HG03439 (cell line): Measurements from ENCODE around the gene CNTN1.
"Not testable (repeated sequence)": the region's sequence is repeated elsewhere in the genome, so short reads cannot be mapped to it uniquely, and the experiment has no call there.

Experiments used
- ATAC-seq: cut with Tn5 transposase; IDR thresholded peaks from one replicate; pipeline ENCODE4 v1.9.1; 2021; ENCODE audit warnings: mild to moderate bottlenecking, moderate library complexity; ENCODE audit not compliant: unreplicated experiment

Gene CNTN1

GRCh38 chr12:40697566-40698259 lies 5.5 kb downstream of the CNTN1 start:
- no peak for ATAC-seq

GRCh38 chr12:40701756-40702155 lies 9.5 kb downstream of the CNTN1 start:
- no peak for ATAC-seq

DNA sequence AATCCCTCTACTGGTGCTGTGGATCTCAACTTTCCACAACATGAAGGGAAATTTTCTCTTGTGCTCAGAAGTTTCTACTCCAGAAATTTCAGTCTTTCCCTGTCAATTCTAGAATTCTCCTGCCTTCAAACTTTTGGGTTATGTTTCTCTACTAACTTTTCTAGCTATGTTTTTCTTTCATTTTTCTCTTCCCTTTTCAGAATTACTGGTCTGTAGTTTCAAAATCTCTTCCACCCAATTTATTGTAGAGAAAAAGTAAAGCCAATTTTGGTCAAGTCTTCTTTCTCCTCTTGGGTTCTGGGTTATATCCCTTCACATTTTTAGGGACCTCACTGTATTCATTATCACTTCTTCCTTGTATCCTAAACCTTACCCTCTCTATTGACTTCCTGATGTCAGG lies 18.9 kb downstream of the CNTN1 start:
- no peak for ATAC-seq

GRCh38 chr12:40714636-40715035 lies 22.4 kb downstream of the CNTN1 start:
- no peak for ATAC-seq

GRCh38 chr12:40716037-40716436 lies 23.8 kb downstream of the CNTN1 start:
- ATAC-seq = no peak

GRCh38 chr12:40717576-40717975 lies 25.3 kb downstream of the CNTN1 start:
- no peak for ATAC-seq

DNA sequence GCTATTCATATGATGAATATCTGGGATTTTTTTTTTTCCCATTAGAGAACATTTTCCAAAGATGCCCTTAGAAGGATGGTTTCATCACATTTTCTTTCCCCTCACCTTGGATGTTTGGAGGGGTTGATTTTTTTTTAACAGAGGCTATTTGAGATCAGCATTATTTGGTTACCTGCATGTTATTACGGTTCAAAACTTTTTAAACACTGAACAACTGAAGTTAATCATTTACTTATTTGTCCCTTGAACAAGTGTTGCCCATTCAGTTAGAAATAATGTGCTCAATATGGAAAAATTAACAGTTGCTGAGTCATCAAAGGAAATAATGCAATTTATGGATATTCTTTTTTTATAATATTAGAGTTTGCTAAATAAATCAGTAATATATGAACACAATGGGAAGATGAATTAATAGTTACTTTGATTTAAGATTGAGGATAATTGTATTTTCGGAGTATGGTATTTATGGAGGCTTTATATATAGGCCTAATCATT lies 26.7 kb downstream of the CNTN1 start:
- ATAC-seq = no peak

- ATAC-seq = no peak
Observed at GRCh38 chr12:40723001-40723400, 30.8 kb downstream of the CNTN1 start.

DNA sequence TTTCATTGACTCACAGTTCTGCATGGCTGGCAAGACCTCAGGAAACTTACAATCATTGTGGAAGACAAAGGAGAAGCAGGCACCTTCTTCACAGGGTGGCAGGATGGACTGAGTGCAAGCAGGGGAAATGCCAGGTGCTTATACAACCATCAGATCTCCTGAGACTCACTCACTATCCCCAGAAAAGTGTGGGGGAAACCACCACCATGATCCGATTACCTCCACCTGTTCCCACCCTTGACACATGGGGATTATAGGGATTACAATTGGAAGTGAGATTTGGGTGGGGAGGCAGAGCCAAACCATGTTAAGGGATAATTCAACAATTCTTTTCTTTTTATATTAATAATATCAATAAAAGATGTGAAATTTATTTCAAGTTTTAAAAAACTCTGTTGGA lies 34.1 kb downstream of the CNTN1 start:
- ATAC-seq = no peak

- ATAC-seq = no peak
Observed at GRCh38 chr12:40727774-40728483, 35.7 kb downstream of the CNTN1 start.

- no peak for ATAC-seq
Observed at GRCh38 chr12:40730281-40730680, 38.0 kb downstream of the CNTN1 start.

DNA sequence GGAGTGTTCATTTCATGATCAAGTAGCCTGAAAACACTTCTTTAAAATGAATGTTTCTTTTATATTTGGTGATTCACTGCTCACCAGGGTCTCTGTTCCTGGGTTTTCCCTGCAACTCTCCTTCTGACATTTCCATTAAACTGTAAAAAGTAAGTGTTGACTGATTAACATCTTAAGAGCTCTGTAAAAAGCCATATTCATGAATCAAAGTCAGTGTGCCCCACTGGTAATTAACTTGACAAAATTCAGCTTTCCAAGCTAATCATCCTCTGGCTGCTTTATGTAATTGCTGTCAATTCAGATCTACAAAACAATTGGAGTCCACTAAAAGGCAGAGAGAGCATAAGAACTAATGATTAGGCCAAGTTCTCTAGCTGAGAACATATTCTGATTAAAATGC lies 41.6 kb downstream of the CNTN1 start:
- ATAC-seq = no peak

DNA sequence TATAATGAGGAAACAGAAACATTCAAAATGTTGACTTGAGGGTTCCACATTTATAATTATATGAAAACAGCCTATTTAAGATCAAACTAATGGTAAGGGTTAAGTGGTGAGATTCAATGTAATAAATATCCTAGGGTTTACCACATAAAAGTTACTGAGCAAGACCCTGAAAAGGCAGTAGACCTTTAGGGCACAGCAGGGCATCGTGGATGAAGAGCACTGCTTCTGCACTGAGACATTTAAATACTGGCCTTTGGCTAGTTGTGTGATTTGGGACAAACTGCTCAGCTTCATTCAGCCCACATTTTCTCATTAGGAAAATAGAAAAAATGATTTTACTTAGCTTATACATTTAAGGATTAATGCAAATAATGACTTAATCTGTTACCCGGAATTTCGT lies 42.0 kb downstream of the CNTN1 start:
- ATAC-seq = no peak

GRCh38 chr12:40735551-40736230 lies 43.5 kb downstream of the CNTN1 start:
- no peak for ATAC-seq

GRCh38 chr12:40737416-40737815 lies 45.2 kb downstream of the CNTN1 start:
- not testable (repeated sequence) for ATAC-seq

- no peak for ATAC-seq
Observed at GRCh38 chr12:40738856-40739255, 46.6 kb downstream of the CNTN1 start.

- no peak for ATAC-seq
Observed at GRCh38 chr12:40742041-40742440, 49.8 kb downstream of the CNTN1 start.

- ATAC-seq = no peak
Observed at GRCh38 chr12:40745386-40745785, 53.1 kb downstream of the CNTN1 start.

DNA sequence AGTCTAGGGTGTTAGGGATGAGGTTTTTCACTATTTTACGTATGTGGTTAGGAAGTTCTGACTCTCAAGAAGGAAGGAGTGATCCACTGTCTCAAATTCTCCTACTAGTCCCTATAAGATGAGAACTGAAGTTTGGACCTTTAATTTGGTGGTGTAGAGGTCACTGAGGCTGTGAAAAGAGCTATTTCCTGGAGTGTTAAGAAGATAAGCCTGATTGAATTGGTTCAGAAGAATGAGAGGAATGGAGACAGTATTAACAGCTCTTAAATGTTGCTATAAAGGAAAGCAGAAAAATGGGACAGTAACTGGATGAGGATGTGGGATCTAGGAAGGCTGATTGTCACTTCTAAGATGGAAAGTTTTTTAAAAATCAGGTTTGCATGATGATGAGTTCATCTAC lies 57.6 kb downstream of the CNTN1 start:
- no peak for ATAC-seq

GRCh38 chr12:40752011-40752410 lies 59.8 kb downstream of the CNTN1 start:
- no peak for ATAC-seq

- ATAC-seq = no peak
Observed at GRCh38 chr12:40760821-40761220, 68.6 kb downstream of the CNTN1 start.

DNA sequence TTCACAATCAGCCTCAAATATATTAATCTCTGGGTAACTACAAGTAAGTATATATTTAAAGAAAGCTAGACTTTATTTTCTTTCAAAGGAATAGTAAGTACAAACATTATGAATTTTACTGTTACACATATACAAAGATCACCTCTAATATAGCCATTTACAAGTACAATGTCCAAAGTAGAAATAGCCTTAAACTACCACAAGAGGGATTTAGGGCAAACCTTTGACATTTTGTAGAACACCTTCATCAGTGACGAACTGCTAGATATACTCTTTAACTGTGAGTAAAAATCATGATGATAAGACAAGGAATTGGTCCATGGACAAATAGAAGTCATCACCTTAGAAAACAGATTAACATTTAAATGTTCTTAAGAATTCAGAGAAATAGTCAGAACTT lies 69.8 kb downstream of the CNTN1 start:
- no peak for ATAC-seq
